CD4-positive, alpha-beta T cell treated with Interleukin-1 beta for 1 hour (primary cell): ENCODE results near the gene PSME2.
A peak's percentile ranks its signal among the peaks of the same experiment; 100 is the strongest.
"Not testable (repeated sequence)": the region's sequence is repeated elsewhere in the genome, so short reads cannot be mapped to it uniquely, and the experiment has no call there.

Experiments used
- DNase-seq, 2 donors: peaks; one replicate each; pipeline ENCODE4 v3.0.0-alpha.2; 2020 to 2022

Gene PSME2

GRCh38 chr14:24110523-24110922 is 35.9 kb downstream of the PSME2 start:
- DNase-seq: no peak

- DNase-seq: no peak
Measured at GRCh38 chr14:24110060-24110459, 36.4 kb downstream of the PSME2 start.

GRCh38 chr14:24108336-24108874 is 38.0 kb downstream of the PSME2 start:
- DNase-seq: no peak

- DNase-seq: no peak
Measured at GRCh38 chr14:24106672-24107271, 39.6 kb downstream of the PSME2 start.

GRCh38 chr14:24105609-24106239 is 40.7 kb downstream of the PSME2 start:
- DNase-seq: not testable (repeated sequence)

- DNase-seq: no peak
Measured at GRCh38 chr14:24103451-24103850, 43.0 kb downstream of the PSME2 start.

GRCh38 chr14:24102357-24103048 is 43.9 kb downstream of the PSME2 start:
- no peak for DNase-seq

- no peak for DNase-seq
Measured at GRCh38 chr14:24100982-24101494, 45.4 kb downstream of the PSME2 start.

GRCh38 chr14:24100197-24100981 is 46.0 kb downstream of the PSME2 start:
- no peak for DNase-seq

GRCh38 chr14:24098927-24099813 is 47.2 kb downstream of the PSME2 start:
- DNase-seq: no peak

- DNase-seq: no peak
Measured at GRCh38 chr14:24098229-24098926, 48.0 kb downstream of the PSME2 start.

GRCh38 chr14:24096545-24097181 is 49.7 kb downstream of the PSME2 start:
- no peak for DNase-seq

GRCh38 chr14:24095271-24096068 is 50.9 kb downstream of the PSME2 start:
- peak; percentile 35 to 51 for DNase-seq

GRCh38 chr14:24094841-24095270 is 51.6 kb downstream of the PSME2 start:
- no peak for DNase-seq

GRCh38 chr14:24093901-24094840 is 52.2 kb downstream of the PSME2 start, which contains the start of gene PCK2:
PCK2 (plus strand) TSS chr14:24094311; CDS start chr14:24094406, 95 bp downstream.
- DNase-seq: peak; percentile 72 to 84
